SK-N-SH (cell line): Measurements from ENCODE around the gene SPRING1. TPM values are rescaled to one million over a fixed set of nuclear protein-coding genes. Genes with fewer than 3 reads are reported as not detected.

ENCODE experiments used
- CTCF ChIA-PET: fragments of 300-600, 350-600 bp; formaldehyde crosslinking; extraction: SDS; loops from one replicate; lab custom pipeline; 2021; lab: Yijun Ruan, JAX
- POLR2A ChIA-PET: fragments of 350-600 bp; sonication (Branson Sonifier 250); formaldehyde crosslinking; extraction: SDS; loops from one replicate; lab custom pipeline; 2020; ENCODE audit warnings: antibody characterized with exemption, inconsistent platforms; lab: Yijun Ruan, JAX
- DNase-seq: peaks from one replicate; pipeline ENCODE4 v3.0.0; 2012
- H2AFZ ChIP-seq: fragments of 200-600 bp; sonication (generic); 2 replicates; pipeline ENCODE4 v1.8.1; 2016; ENCODE audit warnings: antibody characterized with exemption, mild to moderate bottlenecking, low read depth
- H3F3A ChIP-seq: fragments of 200-600 bp; sonication (generic); replicated peaks from 2 replicates; pipeline ENCODE3; 2016; ENCODE audit warnings: antibody characterized with exemption, mild to moderate bottlenecking; ENCODE audit not compliant: insufficient read depth
- H3K27ac ChIP-seq, 2 experiments: fragments of 200-500 bp in 1 of 2; fragments of 200-600 bp in 1 of 2; sonication (Bioruptor generic) in 1 of 2; sonication (generic), shearing (Covaris generic) in 1 of 2; 2 replicates each; pipeline versions ENCODE4 v1.5.1 to v1.6.1; 2014 to 2016; ENCODE audit warnings: low read depth in 2 of 2, inconsistent platforms in 1 of 2, low read length in 1 of 2, mild to moderate bottlenecking in 1 of 2, mixed read lengths in 1 of 2
- H3K27me3 ChIP-seq: fragments of 200-600 bp; sonication (generic), shearing (Covaris generic); 2 replicates; pipeline ENCODE4 v1.6.1; 2016; ENCODE audit warnings: mixed run types; ENCODE audit not compliant: insufficient read depth
- H3K36me3 ChIP-seq, 2 experiments: fragments of 200-500 bp in 1 of 2; fragments of 200-600 bp in 1 of 2; sonication (Bioruptor generic) in 1 of 2; sonication (generic) in 1 of 2; replicated peaks in 1 of 2; 2 replicates each; pipeline versions ENCODE3 to v1.5.1; 2014 to 2016; ENCODE audit warnings: low read length in 1 of 2, mild to moderate bottlenecking in 1 of 2; ENCODE audit not compliant: insufficient read depth in 2 of 2, control insufficient read depth in 1 of 2
- H3K4me1 ChIP-seq, 2 experiments: fragments of 200-500 bp in 1 of 2; fragments of 200-600 bp in 1 of 2; sonication (Bioruptor generic) in 1 of 2; sonication (generic), shearing (Covaris generic) in 1 of 2; 2 replicates each; pipeline versions ENCODE4 v1.5.1 to v1.6.1; 2014 to 2016; ENCODE audit warnings: low read depth in 1 of 2, low read length in 1 of 2, mixed run types in 1 of 2; ENCODE audit not compliant: insufficient read depth in 2 of 2, control insufficient read depth in 1 of 2
- H3K4me2 ChIP-seq: fragments of 200-600 bp; sonication (generic), shearing (Covaris generic); 2 replicates; pipeline ENCODE4 v1.6.1; 2017; ENCODE audit warnings: mixed run types
- H3K4me3 ChIP-seq, 2 experiments: fragments of 200-500 bp in 1 of 2; fragments of 200-600 bp in 1 of 2; sonication (Bioruptor generic) in 1 of 2; sonication (generic), shearing (Covaris generic) in 1 of 2; 2 replicates each; pipeline versions ENCODE4 v1.5.1 to v1.8.1; 2014 to 2016; ENCODE audit warnings: low read depth in 2 of 2, inconsistent platforms in 1 of 2, low read length in 1 of 2, mild to moderate bottlenecking in 1 of 2, mixed read lengths in 1 of 2, moderate library complexity in 1 of 2
- H3K79me2 ChIP-seq: fragments of 200-600 bp; sonication (generic); 2 replicates; pipeline ENCODE4 v1.8.1; 2017; ENCODE audit warnings: mild to moderate bottlenecking; ENCODE audit not compliant: insufficient read depth
- H3K9ac ChIP-seq: fragments of 200-600 bp; sonication (generic); 2 replicates; pipeline ENCODE4 v1.6.1; 2017; ENCODE audit warnings: mixed run types
- H3K9me2 ChIP-seq: fragments of 200-600 bp; sonication (generic); 2 replicates; pipeline ENCODE4 v1.6.1; 2017; ENCODE audit warnings: mixed run types
- H3K9me3 ChIP-seq: fragments of 200-600 bp; sonication (generic); 2 replicates; pipeline ENCODE4 v1.6.1; 2017; ENCODE audit warnings: mixed run types, mild to moderate bottlenecking, moderate library complexity
- H4K20me1 ChIP-seq: fragments of 200-600 bp; sonication (generic); 2 replicates; pipeline ENCODE4 v1.6.1; 2017; ENCODE audit warnings: mild to moderate bottlenecking, mixed run types; ENCODE audit not compliant: insufficient read depth
- CTCF ChIP-seq: fragments of 200-600 bp; sonication (generic); IDR thresholded peaks from 2 replicates; pipeline ENCODE4 v1.6.1; 2017; ENCODE audit warnings: antibody characterized with exemption, mild to moderate bottlenecking, moderate library complexity
- EP300 ChIP-seq, 2 experiments: IDR thresholded peaks; 2 replicates each; pipeline versions ENCODE4 v1.4.0 to v1.6.1; 2012; ENCODE audit warnings: borderline replicate concordance in 1 of 2, low read depth in 1 of 2, low read length in 1 of 2
- EZH2phosphoT487 ChIP-seq: fragments of 200-600 bp; sonication (generic); IDR thresholded peaks from 2 replicates; pipeline ENCODE4 v1.6.1; 2017; ENCODE audit warnings: low read depth, mixed run types, mild to moderate bottlenecking, antibody characterized with exemption, moderate library complexity, borderline replicate concordance
- FOXM1 ChIP-seq: IDR thresholded peaks from 2 replicates; pipeline ENCODE4 v1.4.0; 2012; ENCODE audit warnings: low read depth, mild to moderate bottlenecking
- JUND ChIP-seq: IDR thresholded peaks from 2 replicates; pipeline ENCODE4 v1.4.0; 2012
- MAX ChIP-seq: IDR thresholded peaks from 2 replicates; pipeline ENCODE4 v1.4.0; 2012; ENCODE audit warnings: low read depth
- MEF2A ChIP-seq: IDR thresholded peaks from 2 replicates; pipeline ENCODE4 v1.4.0; 2012; ENCODE audit warnings: low read depth, borderline replicate concordance
- MXI1 ChIP-seq: IDR thresholded peaks from 2 replicates; pipeline ENCODE4 v1.6.1; 2012; ENCODE audit warnings: mild to moderate bottlenecking, low read depth, low read length, improper control_type of control experiment
- POLR2AphosphoS5 ChIP-seq: IDR thresholded peaks from 2 replicates; pipeline ENCODE4 v1.6.1; 2012; ENCODE audit warnings: low read depth, low read length
- RCOR1 ChIP-seq: fragments of 150-350 bp; IDR thresholded peaks from 2 replicates; pipeline ENCODE4 v1.6.1; 2017; ENCODE audit warnings: antibody characterized with exemption, low read length
- RXRA ChIP-seq: IDR thresholded peaks from 2 replicates; pipeline ENCODE4 v1.4.0; 2012; ENCODE audit warnings: low read depth, mild to moderate bottlenecking, borderline replicate concordance
- SIN3A ChIP-seq: IDR thresholded peaks from 2 replicates; pipeline ENCODE4 v1.6.1; 2012; ENCODE audit warnings: low read depth, mild to moderate bottlenecking, low read length, moderate library complexity, borderline replicate concordance
- TAF1 ChIP-seq: IDR thresholded peaks from 2 replicates; pipeline ENCODE4 v1.6.1; 2012; ENCODE audit warnings: low read depth, mild to moderate bottlenecking, low read length, moderate library complexity, borderline replicate concordance
- TCF12 ChIP-seq: IDR thresholded peaks from 2 replicates; pipeline ENCODE4 v1.4.0; 2012
- YY1 ChIP-seq: IDR thresholded peaks from 2 replicates; pipeline ENCODE4 v1.4.0; 2012; ENCODE audit warnings: low read depth, mild to moderate bottlenecking
- ZBTB33 ChIP-seq: IDR thresholded peaks from 2 replicates; pipeline ENCODE4 v1.4.0; 2012; ENCODE audit warnings: low read depth, borderline replicate concordance
- WGBS: methylation state at CpG from one replicate; pipeline ENCODE4 v1.1.6; 2017; ENCODE audit warnings: low lambda C conversion rate; 5-methylcytosine and 5-hydroxymethylcytosine counted together
- polyA plus RNA-seq, 3 experiments: library from polyadenylated mRNA; depleted of rRNA; stranded (reverse); fragments of >200 nt; gene quantifications; 2 replicates each; pipeline ENCODE4 v1.2.3, GENCODE V29; 2012

Gene SPRING1
- polyA plus RNA-seq, 1 of the 3 experiments (the other 2 are of a cell fraction) = 10.9 TPM

GRCh38 chr12:116739381-116739887 lies 1.6 kb upstream of the SPRING1 start:
- H3K9me3 ChIP-seq = no peaks in the 10 kb centered on the region
- no peak for DNase-seq
- ChIA-PET CTCF (no interaction called here), POLR2A (no interaction called here)
- H3K27ac ChIP-seq = no peak overlapping the region
- H4K20me1 ChIP-seq = no peaks in the 10 kb centered on the region
- no peaks in the 10 kb centered on the region for H3K9me2 ChIP-seq
- H3K4me3 ChIP-seq = no peak overlapping the region
- H3K27me3 ChIP-seq = no peaks in the 10 kb centered on the region
- H3K9ac ChIP-seq = no peak overlapping the region
- peaks cover 0 to 9% of the 10 kb centered on the region in 2 experiments for H3K36me3 ChIP-seq
- TF ChIP-seq ZBTB33 = no peak
- TF ChIP-seq SIN3A = no peak
- no peak for TF ChIP-seq EZH2phosphoT487
- no peak for TF ChIP-seq YY1
- TF ChIP-seq POLR2AphosphoS5 = no peak
- no peak for TF ChIP-seq RXRA
- TF ChIP-seq CTCF = no peak
- no peak for TF ChIP-seq EP300 (IDR thresholded peaks at IDR 0.05; ENCODE audit: borderline replicate concordance in 1 of 2, low read depth in 1 of 2, low read length in 1 of 2)
- H3K4me2 ChIP-seq = peak overlapping the region; percentile 72
- peaks cover 30% of the 10 kb centered on the region for H3K79me2 ChIP-seq
- 80% methylated on average over 7 of the region's 7 CpGs for WGBS
- no peaks in the 10 kb centered on the region for H3F3A ChIP-seq
- H3K4me1 ChIP-seq = peaks cover 0 to 17% of the 10 kb centered on the region in 2 experiments; a peak in 2 of 4 replicates
- H2AFZ ChIP-seq = 0 out of 2 replicates have a peak overlapping the region, but pooled peaks have one; percentile 82

- Histone ChIP-seq H4K20me1 (no peaks in the 10 kb centered on the region), H3K36me3 (peaks cover 5 to 13% of the 10 kb centered on the region in 2 experiments), H3K27me3 (no peaks in the 10 kb centered on the region), H3K4me1 (peaks cover 0 to 17% of the 10 kb centered on the region in 2 experiments; a peak in 2 of 4 replicates), H3K9ac (peak overlapping the region; percentile 67), H2AFZ (peak overlapping the region; percentile 54), H3K4me3 (peak overlapping the region; percentile 75 to 82), H3K27ac (peak overlapping the region in 1 of 2 experiments; percentile 31; a peak in 1 of 4 replicates), H3K79me2 (peaks cover 39% of the 10 kb centered on the region), H3K9me2 (no peaks in the 10 kb centered on the region), H3K9me3 (no peaks in the 10 kb centered on the region), H3F3A (no peaks in the 10 kb centered on the region), H3K4me2 (peak overlapping the region; percentile 96)
- DNase-seq = peak; percentile 50
- TF ChIP-seq FOXM1 = no peak
- no peak for TF ChIP-seq TAF1
- no peak for TF ChIP-seq CTCF
- no peak for TF ChIP-seq YY1
- TF ChIP-seq ZBTB33 = no peak
- TF ChIP-seq TCF12 = no peak
- TF ChIP-seq JUND = no peak
- no peak for TF ChIP-seq MEF2A
- no peak for TF ChIP-seq RCOR1
- no peak for TF ChIP-seq MAX
- no peak for TF ChIP-seq POLR2AphosphoS5
- no peak for TF ChIP-seq MXI1
- CTCF ChIA-PET = interaction anchor here (0.7 kb wide), 1 partner anchor 28 kb away, joined by 3 read pairs; no protein-coding TSS in a partner anchor
- POLR2A ChIA-PET = no interaction called here
- WGBS = 3% methylated on average over 19 of the region's 24 CpGs
Measured at GRCh38 chr12:116736962-116737773, 701 bp downstream of the SPRING1 start.
